ENCODE measurements around the gene ZBTB7A.

- TF ChIP-seq CTCF (conservative IDR thresholded peaks at IDR 0.05 in 1 of 2, IDR thresholded peaks at IDR 0.05 in 1 of 2; ENCODE audit: low read depth in 1 of 2, low read length in 2 of 2) (no peak), EZH2 (IDR thresholded peaks at IDR 0.05; ENCODE audit: low read length, missing control alignments) (no peak)
Measured at GRCh38 chr19:4012975-4013634, 53.6 kb downstream of the ZBTB7A start.

Measured in fibroblast of lung (primary cell).